GDM1 (cell line): ENCODE data around the gene HECTD1.
A peak's percentile ranks its signal among the peaks of the same experiment; 100 is the strongest.
"Not testable (repeated sequence)": the region's sequence is repeated elsewhere in the genome, so short reads cannot be mapped to it uniquely, and the experiment has no call there.

Experiments
- DNase-seq: peaks from one replicate; lab custom pipeline; 2025; lab: John Stamatoyannopoulos, UW

HECTD1 gene

GRCh38 chr14:31207755-31208545, at the start of gene HECTD1:
TSS of gene HECTD1 (minus strand) at chr14:31207793. CDS start at chr14:31205936, 1,857 bp downstream.
- peak; percentile 92 for DNase-seq

DNA sequence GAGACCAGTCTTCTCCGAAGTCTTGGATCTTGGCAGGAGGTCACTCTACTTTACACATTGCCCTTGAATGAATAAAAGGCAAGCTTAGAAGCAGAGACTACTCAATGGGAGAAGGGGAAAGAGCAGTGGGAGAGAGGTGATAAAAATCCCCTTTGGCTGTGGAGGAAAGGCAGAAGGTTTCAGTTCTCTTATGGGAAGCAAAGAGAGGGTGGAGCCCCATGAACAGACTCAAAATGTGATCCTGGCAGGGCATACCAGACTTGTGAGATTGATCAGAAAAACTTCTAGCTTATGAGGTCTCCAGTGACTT, 49.6 kb upstream of the HECTD1 start:
- DNase-seq: no peak

DNA sequence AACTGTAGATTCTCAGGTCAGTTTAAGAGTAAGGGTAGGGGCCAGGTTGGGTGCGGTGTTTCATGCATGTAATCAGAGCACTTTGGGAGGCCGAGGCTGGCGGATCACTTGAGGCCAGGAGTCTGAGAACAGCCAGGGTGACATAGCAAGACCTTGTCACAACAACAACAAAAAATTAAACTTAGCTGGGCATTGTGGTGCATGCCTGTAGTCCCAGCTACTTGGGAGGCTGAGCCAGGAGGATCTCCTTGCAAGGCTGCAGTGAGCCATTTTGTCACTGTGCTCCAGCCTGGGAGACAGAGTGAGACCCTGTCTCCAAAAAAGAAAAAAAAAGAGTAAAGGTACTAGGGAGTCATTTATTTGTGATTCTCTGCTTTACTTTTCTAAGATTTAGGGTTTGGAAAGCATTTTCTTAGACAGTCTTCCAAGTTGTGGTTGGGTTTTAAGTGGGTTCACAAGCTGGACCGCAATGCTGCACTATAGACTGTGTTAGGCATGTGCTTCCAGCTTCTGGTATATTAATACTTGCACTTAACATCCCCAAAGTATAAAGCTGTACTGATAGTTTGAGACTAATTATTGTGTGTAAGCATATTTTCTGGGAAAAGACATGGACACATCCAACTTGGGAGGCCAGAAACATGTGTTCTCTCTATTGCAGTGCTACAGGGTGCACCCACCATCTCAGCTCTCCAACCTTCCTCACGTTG, 49.1 kb upstream of the HECTD1 start:
- DNase-seq: no peak

DNA sequence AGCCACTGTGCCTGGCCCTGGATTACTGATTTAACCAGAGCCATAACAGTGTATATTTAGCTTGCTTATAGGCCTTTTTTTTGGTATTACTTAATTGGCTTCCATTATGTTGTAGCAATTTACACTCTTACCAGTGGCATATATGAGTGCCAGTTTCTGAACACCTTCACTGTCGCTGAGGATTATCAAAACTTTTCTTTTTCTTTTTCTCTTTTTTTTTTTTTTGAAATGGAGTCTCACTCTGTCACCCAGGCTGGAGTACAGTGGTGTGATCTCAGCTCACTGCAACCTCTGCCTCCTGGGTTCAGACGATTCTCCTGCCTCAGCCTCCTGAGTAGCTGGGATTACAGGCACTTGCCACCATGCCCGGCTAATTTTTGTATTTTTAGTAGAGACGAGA, 48.3 kb upstream of the HECTD1 start:
- DNase-seq: not testable (repeated sequence)

- DNase-seq: no peak
These were observed 47.7 kb upstream of the HECTD1 start for GRCh38 chr14:31255286-31255685.

- DNase-seq: no peak
These were observed 46.3 kb upstream of the HECTD1 start for GRCh38 chr14:31253746-31254471.

GRCh38 chr14:31252865-31253264, 45.3 kb upstream of the HECTD1 start:
- DNase-seq: no peak

GRCh38 chr14:31251028-31251958, 43.7 kb upstream of the HECTD1 start:
- no peak for DNase-seq

DNA sequence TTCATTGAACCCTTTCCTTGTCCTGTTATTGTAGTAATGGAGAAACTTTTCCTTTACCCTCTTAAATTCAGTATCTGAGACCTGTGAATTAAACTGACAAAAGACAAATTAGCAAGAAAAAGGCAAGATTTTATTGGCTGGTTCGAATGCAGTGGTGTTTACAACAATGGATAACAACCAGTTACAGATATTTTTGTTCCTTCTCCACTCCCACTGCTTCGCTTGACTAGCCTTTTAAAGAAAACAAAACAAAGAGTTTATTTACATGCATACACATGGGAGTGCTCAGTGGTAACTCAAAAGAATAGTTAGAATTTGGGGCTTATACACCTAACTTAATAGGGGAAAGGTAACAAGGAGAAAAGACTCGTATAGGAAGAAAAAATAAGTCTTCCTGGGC, 37.0 kb upstream of the HECTD1 start:
- no peak for DNase-seq

- DNase-seq: no peak
These were observed 36.3 kb upstream of the HECTD1 start for GRCh38 chr14:31243860-31244259.

GRCh38 chr14:31242161-31242940, 34.8 kb upstream of the HECTD1 start:
- DNase-seq: not testable (repeated sequence)

- no peak for DNase-seq
These were observed 34.0 kb upstream of the HECTD1 start for GRCh38 chr14:31241450-31242114.

DNA sequence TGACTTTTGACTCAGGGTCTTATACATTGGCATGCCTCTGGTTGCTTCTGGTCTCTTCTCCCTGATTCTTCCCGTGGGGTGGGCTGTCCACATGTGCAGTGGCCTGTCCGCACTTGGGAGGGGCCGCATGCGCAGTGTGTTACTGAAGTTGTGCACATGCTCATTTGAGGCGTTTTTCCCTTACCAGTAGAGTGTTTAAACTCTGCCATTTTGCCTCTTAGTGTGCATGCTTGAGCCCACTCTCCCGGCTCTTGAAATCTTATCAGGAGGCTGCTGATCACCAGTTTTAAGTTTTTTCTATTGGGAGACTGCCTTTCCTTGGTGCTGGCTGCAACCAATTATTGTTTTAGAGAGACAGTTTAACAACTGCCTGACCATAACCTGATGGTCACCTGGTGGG, 32.1 kb upstream of the HECTD1 start:
- DNase-seq: no peak

DNA sequence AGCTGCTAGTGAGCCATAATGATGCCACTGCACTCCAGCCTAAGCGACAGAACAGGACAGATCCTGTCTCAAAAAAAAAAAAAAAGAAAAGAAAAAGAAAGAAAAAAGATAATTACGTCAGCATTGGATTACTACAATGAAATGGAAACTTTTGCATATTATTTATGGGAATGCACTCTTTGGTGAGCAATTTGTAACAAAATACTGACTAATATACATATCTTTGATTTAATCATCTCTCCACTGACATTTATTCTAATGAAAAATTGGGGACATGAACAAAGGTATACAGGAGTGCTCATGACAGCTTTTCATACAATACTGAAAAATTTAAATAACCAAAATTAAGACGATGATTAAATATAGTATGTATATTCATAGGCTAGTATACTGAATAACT, 27.9 kb upstream of the HECTD1 start:
- DNase-seq: no peak

DNA sequence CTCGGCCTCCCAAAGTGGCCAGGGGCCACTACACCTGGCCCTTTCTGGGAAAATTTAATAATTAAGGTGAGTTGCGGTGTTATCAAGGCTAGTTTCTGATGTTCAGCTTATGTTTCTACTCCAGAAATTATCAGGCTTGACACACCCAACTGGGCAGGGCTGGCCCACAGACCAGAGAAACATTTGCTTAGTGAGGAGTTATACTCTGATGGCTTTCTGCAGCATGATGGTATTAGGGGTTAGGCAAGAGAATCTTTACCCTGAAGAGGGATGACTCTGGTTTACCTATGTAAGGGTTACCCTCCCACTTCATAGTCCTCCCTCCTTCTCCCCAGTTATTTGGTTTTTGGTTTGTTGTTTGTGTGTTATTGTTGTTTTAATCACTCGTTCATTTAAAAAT, 24.5 kb upstream of the HECTD1 start:
- no peak for DNase-seq

GRCh38 chr14:31231272-31231671, 23.7 kb upstream of the HECTD1 start:
- not testable (repeated sequence) for DNase-seq

DNA sequence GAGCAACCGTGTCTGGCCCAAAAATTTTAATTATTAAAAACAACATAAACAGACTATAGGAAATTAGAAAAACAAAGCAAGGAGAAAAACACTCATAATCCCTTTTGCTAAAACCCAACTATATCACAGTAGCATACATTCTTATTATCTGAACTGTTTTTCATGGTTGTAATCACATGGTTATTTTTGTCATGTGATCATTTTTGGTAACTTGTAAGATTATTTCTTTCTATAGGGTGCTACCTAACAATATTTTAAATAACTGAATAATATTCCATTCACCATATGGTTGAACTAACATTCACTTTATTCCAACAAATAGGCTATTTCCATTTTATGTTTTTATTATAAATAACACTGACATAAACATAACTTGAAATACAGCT, 23.0 kb upstream of the HECTD1 start:
- no peak for DNase-seq

DNA sequence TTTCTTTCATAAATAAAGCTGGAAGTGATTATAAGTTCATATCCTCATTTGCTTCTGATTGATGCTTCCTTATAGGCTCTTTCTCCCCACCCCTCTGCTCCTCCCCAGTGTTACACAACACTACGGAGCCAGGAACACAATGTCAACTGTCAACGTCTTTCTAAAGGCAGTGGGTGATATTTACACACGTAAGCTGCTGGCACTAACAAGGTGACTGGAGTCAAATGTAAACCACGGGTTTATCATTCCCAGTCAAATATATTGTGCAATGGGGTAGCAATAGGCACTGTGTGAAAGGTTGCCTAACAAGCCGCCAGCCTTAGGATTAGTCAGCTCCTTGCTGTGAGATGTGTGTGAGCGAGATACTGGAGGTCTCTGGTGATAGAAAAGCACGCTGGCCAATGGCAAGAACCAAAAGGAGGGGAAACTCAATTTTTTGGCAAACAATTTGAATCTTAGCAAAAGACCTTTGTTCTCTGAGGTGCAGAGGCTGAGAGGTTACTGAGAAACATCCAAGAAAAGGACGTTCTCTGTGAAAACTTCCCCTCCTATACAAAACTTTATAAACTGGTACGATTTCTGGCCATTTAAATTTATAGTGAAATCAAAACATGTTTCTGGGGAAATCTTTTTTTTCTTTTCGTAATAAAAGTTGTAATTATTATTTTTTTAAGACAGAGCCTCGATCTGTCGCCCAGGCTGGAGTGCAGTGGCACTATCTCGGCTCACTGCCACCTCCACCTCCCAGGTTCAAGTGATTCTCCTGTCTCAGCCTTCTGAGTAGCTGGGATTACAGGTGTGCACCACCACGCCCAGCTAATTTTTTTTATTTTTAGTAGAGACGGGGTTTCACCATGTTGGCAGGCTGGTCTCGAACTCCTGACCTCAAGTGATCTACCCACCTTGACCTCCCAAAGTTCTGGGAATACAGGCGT, 22.3 kb upstream of the HECTD1 start:
- DNase-seq: no peak

DNA sequence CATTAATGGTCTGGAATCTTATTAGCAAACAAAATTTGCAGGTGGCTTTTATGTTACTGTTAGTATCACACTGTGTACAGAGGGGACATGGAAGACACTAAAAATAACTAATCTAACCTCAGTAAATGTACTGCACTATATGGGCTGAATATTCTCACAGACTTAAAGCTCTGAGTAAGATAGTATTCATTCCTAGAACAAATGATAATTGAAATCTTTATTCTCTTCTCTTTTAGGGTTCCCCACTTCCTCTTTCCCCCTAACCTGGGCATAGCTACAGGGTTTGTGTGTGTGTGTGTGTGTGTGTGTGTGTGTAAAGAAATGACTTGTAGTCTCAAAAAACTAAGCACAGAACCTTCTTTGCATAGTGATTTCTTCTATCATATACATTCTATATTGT, 21.4 kb upstream of the HECTD1 start:
- no peak for DNase-seq
